Measurements from ENCODE around the gene NIPBL. TPM values are rescaled to one million over a fixed set of nuclear protein-coding genes. Genes with fewer than 3 reads are reported as not detected.

NIPBL gene
- total RNA-seq, 1 donor from 2014 or later = 88.6 TPM

- TF ChIP-seq, protein P1, sequence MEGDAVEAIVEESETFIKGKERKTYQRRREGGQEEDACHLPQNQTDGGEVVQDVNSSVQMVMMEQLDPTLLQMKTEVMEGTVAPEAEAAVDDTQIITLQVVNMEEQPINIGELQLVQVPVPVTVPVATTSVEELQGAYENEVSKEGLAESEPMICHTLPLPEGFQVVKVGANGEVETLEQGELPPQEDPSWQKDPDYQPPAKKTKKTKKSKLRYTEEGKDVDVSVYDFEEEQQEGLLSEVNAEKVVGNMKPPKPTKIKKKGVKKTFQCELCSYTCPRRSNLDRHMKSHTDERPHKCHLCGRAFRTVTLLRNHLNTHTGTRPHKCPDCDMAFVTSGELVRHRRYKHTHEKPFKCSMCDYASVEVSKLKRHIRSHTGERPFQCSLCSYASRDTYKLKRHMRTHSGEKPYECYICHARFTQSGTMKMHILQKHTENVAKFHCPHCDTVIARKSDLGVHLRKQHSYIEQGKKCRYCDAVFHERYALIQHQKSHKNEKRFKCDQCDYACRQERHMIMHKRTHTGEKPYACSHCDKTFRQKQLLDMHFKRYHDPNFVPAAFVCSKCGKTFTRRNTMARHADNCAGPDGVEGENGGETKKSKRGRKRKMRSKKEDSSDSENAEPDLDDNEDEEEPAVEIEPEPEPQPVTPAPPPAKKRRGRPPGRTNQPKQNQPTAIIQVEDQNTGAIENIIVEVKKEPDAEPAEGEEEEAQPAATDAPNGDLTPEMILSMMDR (IDR thresholded peaks at IDR 0.05; ENCODE audit: unreplicated experiment) = no peak
- peaks cover 35% of the 10 kb centered on the region for H3K36me3 Mint-ChIP-seq
Observed at GRCh38 chr5:36969700-36970395, 93.3 kb downstream of the NIPBL start.

DNA sequence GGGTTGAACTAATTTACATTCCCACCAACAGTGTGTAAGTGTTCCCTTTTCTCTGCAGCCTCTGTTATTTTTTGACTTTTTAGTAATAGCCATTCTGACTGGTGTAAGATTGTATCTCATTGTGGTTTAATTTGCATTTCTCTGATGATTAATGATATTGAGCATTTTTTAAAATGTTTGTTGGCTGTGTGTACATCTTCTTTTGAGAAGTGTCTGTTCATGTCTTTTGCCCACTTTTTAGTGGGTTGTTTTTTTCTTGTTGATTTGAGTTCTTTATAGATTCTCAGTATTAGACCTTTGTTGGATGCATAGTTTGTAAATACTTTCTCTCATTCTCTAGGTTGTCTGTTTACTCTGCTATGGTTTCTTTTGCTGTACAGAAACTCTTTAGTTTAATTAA, 101.6 kb downstream of the NIPBL start:
- DNase-seq (ENCODE audit: low spot score in 2 of 2, unreplicated experiment in 2 of 2) = no peak
- Mint-ChIP-seq H3K36me3 (peaks cover 53% of the 10 kb centered on the region), H3K27me3 (ENCODE audit: low read depth) (no peaks in the 10 kb centered on the region), H3K9me3 (peaks cover 27% of the 10 kb centered on the region), H3K27ac (no peak overlapping the region), H3K4me3 (no peak overlapping the region), H3K4me1 (peaks cover 2% of the 10 kb centered on the region)
- TF ChIP-seq, protein P1 (IDR thresholded peaks at IDR 0.05; ENCODE audit: unreplicated experiment) = no peak

More at GRCh38 chr5:36969700-36970395, 93.3 kb downstream of the NIPBL start:
- H3K27ac Mint-ChIP-seq = no peak overlapping the region
- peaks cover 5% of the 10 kb centered on the region for H3K9me3 Mint-ChIP-seq
- H3K4me1 Mint-ChIP-seq = peaks cover under 1% of the 10 kb centered on the region
- H3K27me3 Mint-ChIP-seq (ENCODE audit: low read depth) = no peaks in the 10 kb centered on the region
- DNase-seq (ENCODE audit: low spot score in 2 of 2, unreplicated experiment in 2 of 2) = no peak
- H3K4me3 Mint-ChIP-seq = no peak overlapping the region

DNA sequence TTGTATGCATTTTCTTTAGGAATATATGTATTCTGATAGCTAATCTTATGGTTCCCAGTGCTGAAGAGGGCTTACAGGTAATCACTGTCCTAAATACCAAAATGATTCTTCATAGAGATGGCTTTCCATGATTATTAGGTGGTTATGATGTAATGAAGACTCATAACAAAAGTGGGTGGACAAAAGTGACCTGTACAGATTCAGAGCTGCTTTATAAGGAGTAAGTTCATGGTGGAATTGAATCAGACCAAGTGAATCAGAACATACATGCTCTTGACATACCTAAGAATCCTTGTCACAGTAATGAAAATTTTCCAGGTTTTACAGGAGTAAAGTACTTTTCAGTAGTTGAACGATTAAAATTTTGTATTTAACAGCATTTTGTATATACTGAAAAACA, 105.6 kb downstream of the NIPBL start:
- Mint-ChIP-seq H3K9me3 (peaks cover 27% of the 10 kb centered on the region), H3K27me3 (ENCODE audit: low read depth) (no peaks in the 10 kb centered on the region), H3K36me3 (peaks cover 49% of the 10 kb centered on the region), H3K4me3 (no peak overlapping the region), H3K4me1 (no peaks in the 10 kb centered on the region), H3K27ac (no peak overlapping the region)
- no peak for DNase-seq (ENCODE audit: low spot score in 2 of 2, unreplicated experiment in 2 of 2)
- TF ChIP-seq, protein P1 (IDR thresholded peaks at IDR 0.05; ENCODE audit: unreplicated experiment) = no peak

DNA sequence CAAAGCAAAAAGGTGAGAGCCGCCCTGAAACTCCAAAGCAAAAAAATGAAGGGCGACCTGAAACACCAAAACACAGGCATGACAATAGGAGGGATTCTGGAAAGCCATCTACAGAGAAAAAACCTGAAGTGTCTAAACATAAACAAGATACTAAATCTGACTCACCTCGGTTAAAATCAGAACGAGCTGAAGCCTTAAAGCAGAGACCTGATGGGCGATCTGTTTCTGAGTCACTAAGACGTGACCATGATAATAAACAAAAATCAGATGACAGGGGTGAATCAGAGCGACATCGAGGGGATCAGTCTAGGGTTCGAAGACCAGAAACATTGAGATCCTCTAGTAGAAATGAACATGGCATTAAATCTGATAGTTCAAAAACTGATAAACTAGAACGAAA, 108.8 kb downstream of the NIPBL start:
- Mint-ChIP-seq H3K4me1 (peaks cover 2% of the 10 kb centered on the region), H3K36me3 (peaks cover 22% of the 10 kb centered on the region), H3K27me3 (ENCODE audit: low read depth) (no peaks in the 10 kb centered on the region), H3K4me3 (no peak overlapping the region), H3K9me3 (no peaks in the 10 kb centered on the region), H3K27ac (no peak overlapping the region)
- TF ChIP-seq, protein P1 (IDR thresholded peaks at IDR 0.05; ENCODE audit: unreplicated experiment) = no peak
- DNase-seq (ENCODE audit: low spot score in 2 of 2, unreplicated experiment in 2 of 2) = no peak

- H3K9me3 Mint-ChIP-seq = no peaks in the 10 kb centered on the region
- H3K4me3 Mint-ChIP-seq = no peak overlapping the region
- peaks cover 2% of the 10 kb centered on the region for H3K4me1 Mint-ChIP-seq
- TF ChIP-seq, protein P1 (IDR thresholded peaks at IDR 0.05; ENCODE audit: unreplicated experiment) = no peak
- H3K36me3 Mint-ChIP-seq = peaks cover 16% of the 10 kb centered on the region
- H3K27me3 Mint-ChIP-seq (ENCODE audit: low read depth) = no peaks in the 10 kb centered on the region
- no peak for DNase-seq (ENCODE audit: low spot score in 2 of 2, unreplicated experiment in 2 of 2)
- no peak overlapping the region for H3K27ac Mint-ChIP-seq
Observed at GRCh38 chr5:36988396-36988795, 111.8 kb downstream of the NIPBL start.

Measured in mesothelial cell of epicardium (in vitro differentiated cells).